OCI-M2 (cell line): ENCODE data around the gene MFAP3L.
A peak's percentile ranks its signal among the peaks of the same experiment; 100 is the strongest.
"Not testable (repeated sequence)": the region's sequence is repeated elsewhere in the genome, so short reads cannot be mapped to it uniquely, and the experiment has no call there.

ENCODE experiments used
- DNase-seq: peaks from one replicate; lab custom pipeline; 2025; ENCODE audit not compliant: unreplicated experiment; lab: John Stamatoyannopoulos, UW

MFAP3L gene

GRCh38 chr4:170026253-170027021, at the start of gene MFAP3L:
Gene MFAP3L (minus strand): TSS chr4:170026395. CDS start chr4:170005877, 20,518 bp downstream.
- DNase-seq, result no peak

GRCh38 chr4:170071196-170071595, 45.0 kb upstream of the MFAP3L start:
- no peak for DNase-seq

- no peak for DNase-seq
Measured at GRCh38 chr4:170068438-170069128, 42.4 kb upstream of the MFAP3L start.

GRCh38 chr4:170059421-170059820, 33.2 kb upstream of the MFAP3L start:
- no peak for DNase-seq

GRCh38 chr4:170058826-170059225, 32.6 kb upstream of the MFAP3L start:
- no peak for DNase-seq

- no peak for DNase-seq
Measured at GRCh38 chr4:170057866-170058265, 31.7 kb upstream of the MFAP3L start.

- no peak for DNase-seq
Measured at GRCh38 chr4:170052919-170053318, 26.7 kb upstream of the MFAP3L start.

- DNase-seq, result no peak
Measured at GRCh38 chr4:170051402-170051801, 25.2 kb upstream of the MFAP3L start.

- DNase-seq, result no peak
Measured at GRCh38 chr4:170049766-170050165, 23.6 kb upstream of the MFAP3L start.

GRCh38 chr4:170047771-170048354, 21.7 kb upstream of the MFAP3L start:
- no peak for DNase-seq

GRCh38 chr4:170046156-170046555, 20.0 kb upstream of the MFAP3L start:
- DNase-seq, result not testable (repeated sequence)

- DNase-seq, result no peak
Measured at GRCh38 chr4:170040031-170040680, 14.0 kb upstream of the MFAP3L start.

- DNase-seq, result no peak
Measured at GRCh38 chr4:170038769-170039168, 12.6 kb upstream of the MFAP3L start.

- DNase-seq, result no peak
Measured at GRCh38 chr4:170038232-170038631, 12.0 kb upstream of the MFAP3L start.

- DNase-seq, result no peak
Measured at GRCh38 chr4:170037481-170037880, 11.3 kb upstream of the MFAP3L start.

GRCh38 chr4:170035845-170036244, 9.7 kb upstream of the MFAP3L start:
- no peak for DNase-seq

GRCh38 chr4:170035231-170035630, 9.0 kb upstream of the MFAP3L start:
- DNase-seq, result no peak

- no peak for DNase-seq
Measured at GRCh38 chr4:170033999-170034398, 7.8 kb upstream of the MFAP3L start.

- no peak for DNase-seq
Measured at GRCh38 chr4:170030121-170030520, 3.9 kb upstream of the MFAP3L start.

GRCh38 chr4:170027181-170027829, 1.1 kb upstream of the MFAP3L start:
- peak; percentile 66 for DNase-seq
